ENCODE data around the gene KCNMB1. TPM values are rescaled to one million over a fixed set of nuclear protein-coding genes. Genes with fewer than 3 reads are reported as not detected.

KCNMB1 gene
- total RNA-seq, 1 donor from 2014 or later = 1.3 TPM

DNA sequence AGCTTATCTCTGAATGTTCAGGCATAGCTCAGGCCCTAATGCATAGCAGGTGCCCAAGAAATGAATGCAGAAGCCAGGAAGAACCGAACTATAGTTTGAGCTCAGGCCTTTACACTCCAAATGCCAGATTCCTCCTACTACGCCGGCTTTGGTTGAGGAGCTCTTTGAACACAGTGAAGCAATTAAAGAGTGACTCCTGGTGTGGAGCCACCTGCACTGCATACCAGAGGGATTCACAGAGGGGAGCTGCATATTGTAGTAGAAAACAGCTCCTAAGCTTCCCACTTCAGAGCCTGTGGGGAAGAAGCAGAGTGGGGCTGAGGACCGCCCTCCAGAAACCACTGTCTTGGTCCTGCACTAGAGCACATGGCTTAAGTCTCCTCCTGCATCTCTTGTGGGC is 14.5 kb upstream of the KCNMB1 start:
- Histone ChIP-seq H3K27ac (replicated peaks) (no peak overlapping the region), H3K36me3 (no peaks in the 10 kb centered on the region), H3K27me3 (ENCODE audit: low read depth) (no peaks in the 10 kb centered on the region), H3K4me1 (no peaks in the 10 kb centered on the region), H3K9me3 (replicated peaks) (peaks cover 5% of the 10 kb centered on the region), H3K4me3 (no peak overlapping the region)
- intact Hi-C loops (cut with micrococcal nuclease) = no loop called here
- no peak for DNase-seq
- TF ChIP-seq, protein P1, sequence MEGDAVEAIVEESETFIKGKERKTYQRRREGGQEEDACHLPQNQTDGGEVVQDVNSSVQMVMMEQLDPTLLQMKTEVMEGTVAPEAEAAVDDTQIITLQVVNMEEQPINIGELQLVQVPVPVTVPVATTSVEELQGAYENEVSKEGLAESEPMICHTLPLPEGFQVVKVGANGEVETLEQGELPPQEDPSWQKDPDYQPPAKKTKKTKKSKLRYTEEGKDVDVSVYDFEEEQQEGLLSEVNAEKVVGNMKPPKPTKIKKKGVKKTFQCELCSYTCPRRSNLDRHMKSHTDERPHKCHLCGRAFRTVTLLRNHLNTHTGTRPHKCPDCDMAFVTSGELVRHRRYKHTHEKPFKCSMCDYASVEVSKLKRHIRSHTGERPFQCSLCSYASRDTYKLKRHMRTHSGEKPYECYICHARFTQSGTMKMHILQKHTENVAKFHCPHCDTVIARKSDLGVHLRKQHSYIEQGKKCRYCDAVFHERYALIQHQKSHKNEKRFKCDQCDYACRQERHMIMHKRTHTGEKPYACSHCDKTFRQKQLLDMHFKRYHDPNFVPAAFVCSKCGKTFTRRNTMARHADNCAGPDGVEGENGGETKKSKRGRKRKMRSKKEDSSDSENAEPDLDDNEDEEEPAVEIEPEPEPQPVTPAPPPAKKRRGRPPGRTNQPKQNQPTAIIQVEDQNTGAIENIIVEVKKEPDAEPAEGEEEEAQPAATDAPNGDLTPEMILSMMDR (IDR thresholded peaks at IDR 0.05; ENCODE audit: borderline replicate concordance) = peak; percentile 22

DNA sequence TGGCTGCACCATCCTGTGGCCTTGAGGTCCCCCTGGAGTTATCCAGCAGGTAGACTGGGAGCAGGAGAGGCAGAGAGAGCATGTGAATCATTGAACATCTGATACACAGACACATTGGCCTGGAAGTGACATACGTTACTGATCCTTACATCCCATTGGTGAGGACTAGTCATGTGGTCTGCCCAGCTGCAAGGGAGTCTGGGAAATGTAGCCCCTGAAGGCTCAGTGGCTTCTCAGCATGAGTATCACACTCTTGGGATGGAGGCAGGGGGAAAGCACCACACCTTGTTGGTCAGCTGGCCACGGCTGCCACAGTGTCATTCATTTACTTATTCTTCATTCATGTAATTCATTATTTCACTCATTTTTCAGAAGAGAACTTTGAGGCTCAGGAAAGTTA is 13.3 kb upstream of the KCNMB1 start:
- peaks cover 5% of the 10 kb centered on the region for H3K9me3 ChIP-seq (replicated peaks)
- intact Hi-C loops (cut with micrococcal nuclease) = no loop called here
- no peak overlapping the region for H3K4me3 ChIP-seq
- TF ChIP-seq, protein P1 (IDR thresholded peaks at IDR 0.05; ENCODE audit: borderline replicate concordance) = no peak
- DNase-seq = no peak
- no peaks in the 10 kb centered on the region for H3K4me1 ChIP-seq
- H3K27ac ChIP-seq (replicated peaks) = no peak overlapping the region
- H3K36me3 ChIP-seq = no peaks in the 10 kb centered on the region
- H3K27me3 ChIP-seq (ENCODE audit: low read depth) = peaks cover 3% of the 10 kb centered on the region

DNA sequence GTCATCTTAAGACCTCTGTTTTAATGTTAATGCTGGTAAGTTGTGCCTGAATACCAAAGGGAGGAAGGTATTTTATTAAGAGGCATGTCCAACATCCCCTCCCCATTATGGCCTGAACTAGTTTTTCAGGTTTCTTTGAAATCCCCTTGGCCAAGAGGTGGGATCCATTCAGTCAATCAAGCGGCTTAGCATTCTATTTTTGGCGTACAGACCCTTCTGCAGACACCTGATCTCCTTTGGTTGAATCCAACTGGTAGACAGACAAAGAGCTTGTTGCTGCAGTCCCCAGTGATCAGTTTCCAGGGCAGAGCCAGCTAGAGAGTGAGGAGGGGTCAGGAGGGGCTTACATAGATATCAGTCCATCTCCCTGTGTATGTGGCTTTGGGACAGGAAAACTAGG is 7.9 kb upstream of the KCNMB1 start:
- intact Hi-C loops (cut with micrococcal nuclease) = no loop called here
- peaks cover 4% of the 10 kb centered on the region for H3K9me3 ChIP-seq (replicated peaks)
- TF ChIP-seq, protein P1 (IDR thresholded peaks at IDR 0.05; ENCODE audit: borderline replicate concordance) = no peak

DNA sequence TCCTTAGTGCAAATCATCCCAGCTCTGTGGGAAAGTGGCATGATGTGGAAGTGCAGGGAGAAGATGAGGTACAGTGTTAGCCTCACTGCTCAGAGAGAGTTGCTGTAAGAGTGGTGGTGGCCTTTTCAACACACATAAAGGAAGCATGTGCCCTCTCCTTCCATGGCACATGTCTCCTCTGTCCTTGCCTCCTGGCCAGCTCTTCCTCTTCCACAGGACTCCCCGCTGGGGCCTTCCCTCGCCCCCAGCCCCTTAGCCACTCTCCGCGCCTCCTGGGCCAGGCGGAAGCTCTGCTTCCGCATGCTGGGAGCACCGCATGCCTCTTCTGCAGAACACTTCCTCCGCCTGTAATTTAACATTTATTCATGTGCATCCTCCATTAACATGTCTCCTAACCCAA is 4.8 kb upstream of the KCNMB1 start:
- no peaks in the 10 kb centered on the region for H3K9me3 ChIP-seq (replicated peaks)
- no peak overlapping the region for H3K4me3 ChIP-seq
- no peak overlapping the region for H3K27ac ChIP-seq (replicated peaks)
- peaks cover 11% of the 10 kb centered on the region for H3K4me1 ChIP-seq
- no peaks in the 10 kb centered on the region for H3K36me3 ChIP-seq
- H3K27me3 ChIP-seq (ENCODE audit: low read depth) = peaks cover 45% of the 10 kb centered on the region
- TF ChIP-seq, protein P1 (IDR thresholded peaks at IDR 0.05; ENCODE audit: borderline replicate concordance) = no peak
- DNase-seq = no peak
- intact Hi-C loops (cut with micrococcal nuclease) = no loop called here

More for the DNA sequence above, 7.9 kb upstream of the KCNMB1 start:
- Histone ChIP-seq H3K27ac (replicated peaks) (no peak overlapping the region), H3K4me1 (no peaks in the 10 kb centered on the region), H3K27me3 (ENCODE audit: low read depth) (peaks cover 22% of the 10 kb centered on the region), H3K4me3 (no peak overlapping the region), H3K36me3 (no peaks in the 10 kb centered on the region)
- no peak for DNase-seq

DNA sequence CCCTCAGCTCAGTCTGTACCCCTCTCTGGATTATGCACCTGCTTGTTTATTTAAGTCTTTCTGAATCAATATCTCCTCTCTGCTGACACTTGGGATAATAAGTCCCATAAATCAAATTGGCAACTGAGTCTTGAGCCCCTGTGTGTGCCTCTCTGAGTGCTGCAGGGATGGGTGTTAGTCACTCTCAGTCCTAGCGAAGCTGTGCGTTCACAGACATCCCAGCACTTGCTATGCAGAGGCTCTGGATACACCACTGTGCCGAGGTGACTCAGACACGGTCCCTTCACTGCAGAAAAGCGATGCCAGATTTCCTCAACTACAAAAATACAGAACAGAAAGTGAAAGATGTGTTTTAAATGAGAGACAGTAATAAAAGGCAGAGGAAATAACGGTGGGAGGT is 4.1 kb upstream of the KCNMB1 start:
- Histone ChIP-seq H3K4me1 (peaks cover 17% of the 10 kb centered on the region), H3K36me3 (no peaks in the 10 kb centered on the region), H3K27ac (replicated peaks) (no peak overlapping the region), H3K4me3 (no peak overlapping the region), H3K27me3 (ENCODE audit: low read depth) (peaks cover 45% of the 10 kb centered on the region), H3K9me3 (replicated peaks) (no peaks in the 10 kb centered on the region)
- TF ChIP-seq, protein P1 (IDR thresholded peaks at IDR 0.05; ENCODE audit: borderline replicate concordance) = no peak
- no peak for DNase-seq
- intact Hi-C loops (cut with micrococcal nuclease) = no loop called here

DNA sequence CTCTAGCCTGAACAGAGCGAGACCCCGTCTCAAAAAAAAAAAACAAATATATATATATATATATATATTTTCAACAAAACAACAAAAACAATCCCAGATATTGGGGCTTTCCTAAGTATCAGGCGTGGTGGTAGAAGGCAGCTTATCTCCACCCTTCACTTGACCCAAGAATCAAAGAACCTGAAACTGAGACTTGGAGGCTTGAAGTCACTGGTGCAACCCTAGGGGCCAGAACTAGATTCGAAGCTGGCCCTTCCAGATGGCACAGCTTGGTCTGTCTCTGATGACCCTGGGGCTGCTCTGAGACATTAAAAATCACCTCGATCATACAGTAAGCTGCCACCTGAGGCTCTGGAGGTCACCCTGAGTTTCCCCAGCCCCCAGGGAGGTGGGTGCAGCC is 1.3 kb upstream of the KCNMB1 start:
- Histone ChIP-seq H3K36me3 (no peaks in the 10 kb centered on the region), H3K4me3 (no peak overlapping the region), H3K9me3 (replicated peaks) (no peaks in the 10 kb centered on the region), H3K4me1 (peaks cover 22% of the 10 kb centered on the region), H3K27ac (replicated peaks) (no peak overlapping the region), H3K27me3 (ENCODE audit: low read depth) (peaks cover 32% of the 10 kb centered on the region)
- DNase-seq = no peak
- TF ChIP-seq, protein P1 (IDR thresholded peaks at IDR 0.05; ENCODE audit: borderline replicate concordance) = no peak
- intact Hi-C loops (cut with micrococcal nuclease) = no loop called here
